Panc1 (cell line): ENCODE data around the gene ITPRIP.

Source experiments
- CTCF ChIP-seq: fragments of 450-650 bp; IDR thresholded peaks from 2 replicates; pipeline ENCODE4 v1.5.1; 2017; ENCODE audit warnings: mild to moderate bottlenecking
- SIN3A ChIP-seq: IDR thresholded peaks from 2 replicates; pipeline ENCODE4 v1.6.1; 2012; ENCODE audit warnings: low read depth, mild to moderate bottlenecking, low read length, moderate library complexity, borderline replicate concordance; ENCODE audit not compliant: insufficient read depth

GRCh38 chr10:104300736-104301292 is 37.5 kb downstream of the ITPRIP start:
- TF ChIP-seq CTCF (no peak; the same call in 1 of the 2 replicates), SIN3A (no peak)
